Measurements from ENCODE around the gene HECTD2.
"Not testable (repeated sequence)": the region's sequence is repeated elsewhere in the genome, so short reads cannot be mapped to it uniquely, and the experiment has no call there.

HECTD2 gene

DNA sequence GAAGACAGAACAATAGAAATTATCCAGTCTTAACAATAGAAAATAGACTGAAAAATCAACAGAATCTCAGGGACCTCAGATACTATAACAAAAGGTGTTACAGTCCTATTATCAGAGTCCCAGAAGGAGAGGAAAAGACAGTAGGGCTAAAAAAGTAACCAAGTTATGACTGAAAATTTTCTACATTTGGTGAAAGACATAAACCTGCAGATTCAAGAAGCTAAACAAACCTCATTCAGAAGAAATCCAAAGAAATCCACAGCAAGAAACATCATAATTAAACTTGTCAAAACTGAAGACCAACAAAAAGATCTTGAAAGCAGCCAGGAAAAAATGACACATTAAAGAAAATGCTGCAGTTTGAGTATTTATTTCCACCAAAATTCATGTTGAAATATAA is 41.9 kb downstream of the HECTD2 start:
- Histone ChIP-seq H3K27me3 (ENCODE audit: control insufficient read depth, insufficient read depth, low read length) (no peaks in the 10 kb centered on the region), H3K4me3 (ENCODE audit: low read depth, low read length) (no peak overlapping the region), H3K4me1 (ENCODE audit: control insufficient read depth, insufficient read depth, low read length) (no peaks in the 10 kb centered on the region), H3K9me3 (ENCODE audit: control insufficient read depth, insufficient read depth, low read length) (peaks cover 8% of the 10 kb centered on the region), H3K27ac (ENCODE audit: low read depth, low read length) (no peak overlapping the region), H3K36me3 (ENCODE audit: control insufficient read depth, insufficient read depth, low read length) (no peaks in the 10 kb centered on the region), H3K9ac (ENCODE audit: low read depth, low read length) (no peak overlapping the region)

DNA sequence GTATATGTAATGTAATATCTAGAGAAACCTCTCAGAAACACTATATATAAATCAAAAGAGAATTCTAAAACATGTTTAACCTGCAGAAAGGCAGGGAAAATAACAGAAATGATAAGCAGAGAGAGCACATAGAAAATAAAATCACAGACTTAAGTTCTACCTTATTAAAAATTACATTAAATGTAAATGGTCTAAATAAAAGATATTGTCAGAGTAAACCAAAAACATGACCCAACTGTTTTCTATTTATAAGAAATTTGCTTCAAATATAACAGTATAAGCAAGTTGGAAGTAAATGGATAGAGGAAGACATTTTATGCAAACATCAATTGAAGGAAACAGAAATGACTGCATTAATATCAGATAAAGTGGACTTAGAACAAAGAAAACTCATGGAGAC is 43.4 kb downstream of the HECTD2 start:
- Histone ChIP-seq H3K27me3 (ENCODE audit: control insufficient read depth, insufficient read depth, low read length) (no peaks in the 10 kb centered on the region), H3K4me3 (ENCODE audit: low read depth, low read length) (no peak overlapping the region), H3K9me3 (ENCODE audit: control insufficient read depth, insufficient read depth, low read length) (peaks cover 8% of the 10 kb centered on the region), H3K27ac (ENCODE audit: low read depth, low read length) (no peak overlapping the region), H3K4me1 (ENCODE audit: control insufficient read depth, insufficient read depth, low read length) (no peaks in the 10 kb centered on the region), H3K9ac (ENCODE audit: low read depth, low read length) (no peak overlapping the region), H3K36me3 (ENCODE audit: control insufficient read depth, insufficient read depth, low read length) (no peaks in the 10 kb centered on the region)

DNA sequence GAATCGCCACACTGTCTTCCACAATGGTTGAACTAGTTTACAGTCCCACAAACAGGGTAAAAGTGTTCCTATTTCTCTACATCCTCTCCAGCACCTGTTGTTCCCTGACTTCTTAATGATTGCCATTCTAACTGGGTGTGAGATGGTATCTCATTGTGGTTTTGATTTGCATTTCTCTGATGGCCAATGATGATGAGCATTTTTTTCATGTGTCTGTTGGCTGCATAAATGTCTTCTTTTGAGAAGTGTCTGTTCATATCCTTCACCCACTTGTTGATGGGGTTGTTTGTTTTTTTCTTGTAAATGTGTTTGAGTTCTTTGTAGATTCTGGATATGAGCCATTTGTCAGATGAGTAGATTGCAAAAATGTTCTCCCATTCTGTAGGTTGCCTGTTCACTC is 45.0 kb downstream of the HECTD2 start:
- not testable (repeated sequence) for H3K36me3 ChIP-seq (ENCODE audit: control insufficient read depth, insufficient read depth, low read length); H3K27ac ChIP-seq (ENCODE audit: low read depth, low read length); H3K4me3 ChIP-seq (ENCODE audit: low read depth, low read length); H3K4me1 ChIP-seq (ENCODE audit: control insufficient read depth, insufficient read depth, low read length); H3K27me3 ChIP-seq (ENCODE audit: control insufficient read depth, insufficient read depth, low read length); H3K9me3 ChIP-seq (ENCODE audit: control insufficient read depth, insufficient read depth, low read length); H3K9ac ChIP-seq (ENCODE audit: low read depth, low read length)

DNA sequence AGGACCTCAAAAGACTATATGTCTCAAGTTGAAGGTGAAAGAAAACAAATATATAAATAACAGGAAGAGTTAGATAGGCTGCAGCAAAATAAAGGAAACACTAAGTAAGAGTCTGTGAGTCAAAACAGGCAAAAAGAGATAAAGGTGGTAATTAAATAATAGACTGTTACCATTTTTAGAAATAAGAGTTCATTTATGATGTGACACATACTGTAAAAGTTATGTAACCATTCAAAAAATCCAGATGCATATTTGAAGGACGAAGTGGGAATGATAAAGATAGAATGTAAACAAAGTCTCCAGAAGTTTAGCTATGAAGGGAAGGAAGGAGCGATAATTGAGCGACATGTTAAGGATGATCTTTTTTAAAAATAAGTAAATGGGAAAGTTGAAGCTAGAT is 50.5 kb downstream of the HECTD2 start:
- no peak overlapping the region for H3K9ac ChIP-seq (ENCODE audit: low read depth, low read length)
- peaks cover 31% of the 10 kb centered on the region for H3K36me3 ChIP-seq (ENCODE audit: control insufficient read depth, insufficient read depth, low read length)
- no peak overlapping the region for H3K4me3 ChIP-seq (ENCODE audit: low read depth, low read length)
- no peak overlapping the region for H3K27ac ChIP-seq (ENCODE audit: low read depth, low read length)
- H3K27me3 ChIP-seq (ENCODE audit: control insufficient read depth, insufficient read depth, low read length) = no peaks in the 10 kb centered on the region
- H3K9me3 ChIP-seq (ENCODE audit: control insufficient read depth, insufficient read depth, low read length) = no peaks in the 10 kb centered on the region
- no peaks in the 10 kb centered on the region for H3K4me1 ChIP-seq (ENCODE audit: control insufficient read depth, insufficient read depth, low read length)

DNA sequence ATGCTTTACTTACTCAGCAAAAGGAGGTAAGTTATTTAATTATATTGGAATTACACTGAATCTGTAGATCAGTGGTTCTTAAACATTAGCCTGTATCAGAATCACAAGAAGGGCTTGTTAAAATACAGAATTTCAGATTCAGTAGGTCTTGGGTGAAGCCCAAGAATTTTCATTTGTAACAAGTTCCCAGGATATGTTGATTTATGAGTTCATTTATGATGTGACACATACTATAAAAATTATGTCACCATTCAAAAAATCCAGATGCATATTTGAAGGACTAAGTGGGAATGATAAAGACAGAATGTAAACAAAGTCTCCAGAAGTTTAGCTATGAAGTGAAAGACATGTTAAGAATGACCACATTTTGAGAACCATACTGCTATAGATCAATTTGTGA is 52.3 kb downstream of the HECTD2 start:
- Histone ChIP-seq H3K9ac (ENCODE audit: low read depth, low read length) (no peak overlapping the region), H3K9me3 (ENCODE audit: control insufficient read depth, insufficient read depth, low read length) (0 out of 2 replicates have a peak, but pooled peaks cover 3% of the 10 kb centered on the region), H3K4me3 (ENCODE audit: low read depth, low read length) (no peak overlapping the region), H3K4me1 (ENCODE audit: control insufficient read depth, insufficient read depth, low read length) (no peaks in the 10 kb centered on the region), H3K27me3 (ENCODE audit: control insufficient read depth, insufficient read depth, low read length) (no peaks in the 10 kb centered on the region), H3K36me3 (ENCODE audit: control insufficient read depth, insufficient read depth, low read length) (peaks cover 39% of the 10 kb centered on the region), H3K27ac (ENCODE audit: low read depth, low read length) (no peak overlapping the region)

DNA sequence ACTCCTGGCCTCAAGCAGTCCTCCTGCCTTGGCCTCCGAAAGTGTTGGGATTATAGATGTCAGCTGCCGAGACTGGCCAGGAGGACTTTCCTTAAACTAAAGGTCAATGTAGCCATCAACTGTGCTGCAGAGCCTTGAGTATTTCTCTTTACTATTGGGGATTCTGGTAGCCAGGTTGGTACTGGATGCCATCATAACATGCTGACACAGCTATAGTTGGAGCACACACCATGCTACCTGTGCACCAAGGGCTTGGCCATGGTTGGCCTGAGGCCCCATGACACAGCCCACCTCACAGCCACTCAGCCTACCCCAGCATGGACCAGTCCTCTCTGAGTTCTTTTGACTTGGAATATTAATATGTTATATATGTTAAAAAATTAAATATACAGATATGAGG is 54.4 kb downstream of the HECTD2 start:
- H3K9ac ChIP-seq (ENCODE audit: low read depth, low read length) = no peak overlapping the region
- peaks cover 44% of the 10 kb centered on the region for H3K36me3 ChIP-seq (ENCODE audit: control insufficient read depth, insufficient read depth, low read length)
- H3K4me1 ChIP-seq (ENCODE audit: control insufficient read depth, insufficient read depth, low read length) = no peaks in the 10 kb centered on the region
- no peak overlapping the region for H3K4me3 ChIP-seq (ENCODE audit: low read depth, low read length)
- peaks cover 10% of the 10 kb centered on the region; the same call in 1 of the 2 replicates for H3K9me3 ChIP-seq (ENCODE audit: control insufficient read depth, insufficient read depth, low read length)
- H3K27ac ChIP-seq (ENCODE audit: low read depth, low read length) = no peak overlapping the region
- H3K27me3 ChIP-seq (ENCODE audit: control insufficient read depth, insufficient read depth, low read length) = no peaks in the 10 kb centered on the region

DNA sequence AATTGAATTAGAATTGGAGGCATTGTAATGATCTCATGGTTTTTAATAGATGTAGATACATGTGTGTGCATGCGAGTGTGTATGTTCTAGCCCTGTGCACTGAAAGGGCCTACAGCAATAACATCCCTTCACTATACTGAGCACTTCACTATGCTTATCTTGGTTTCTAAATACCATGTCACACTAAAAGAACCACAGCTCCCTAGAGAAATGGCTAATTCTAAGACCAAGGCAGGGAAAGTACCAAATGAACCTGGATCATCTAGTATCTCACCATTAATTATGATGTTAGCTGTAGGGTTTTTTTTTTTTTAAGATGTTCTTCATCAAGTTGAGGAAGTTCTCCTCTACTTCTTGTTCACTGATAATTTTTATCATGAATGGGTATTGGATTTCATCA is 55.1 kb downstream of the HECTD2 start:
- no peaks in the 10 kb centered on the region for H3K4me1 ChIP-seq (ENCODE audit: control insufficient read depth, insufficient read depth, low read length)
- H3K36me3 ChIP-seq (ENCODE audit: control insufficient read depth, insufficient read depth, low read length) = peaks cover 44% of the 10 kb centered on the region
- H3K9ac ChIP-seq (ENCODE audit: low read depth, low read length) = no peak overlapping the region
- peaks cover 10% of the 10 kb centered on the region; the same call in 1 of the 2 replicates for H3K9me3 ChIP-seq (ENCODE audit: control insufficient read depth, insufficient read depth, low read length)
- no peak overlapping the region for H3K4me3 ChIP-seq (ENCODE audit: low read depth, low read length)
- H3K27ac ChIP-seq (ENCODE audit: low read depth, low read length) = no peak overlapping the region
- no peaks in the 10 kb centered on the region for H3K27me3 ChIP-seq (ENCODE audit: control insufficient read depth, insufficient read depth, low read length)

DNA sequence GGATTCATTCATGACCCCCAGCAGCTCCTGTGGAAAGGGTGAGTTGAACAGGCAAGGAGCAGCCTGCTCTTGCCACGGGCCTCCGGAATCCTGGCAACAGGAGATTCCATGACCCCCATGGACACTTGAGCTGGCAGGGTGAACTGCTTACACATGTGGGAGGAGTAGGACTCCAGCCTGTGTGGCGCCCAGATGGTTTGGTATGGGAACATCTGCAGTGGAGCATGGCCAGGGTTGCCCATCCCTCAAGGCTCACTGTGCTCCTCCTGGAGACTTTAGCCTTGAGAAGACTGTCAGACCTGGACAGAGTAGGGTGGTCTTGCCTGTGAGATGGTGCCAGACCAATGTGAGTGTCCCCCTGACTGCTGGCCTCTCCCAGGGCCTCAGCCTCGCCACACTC is 57.0 kb downstream of the HECTD2 start:
- no peak overlapping the region for H3K27ac ChIP-seq (ENCODE audit: low read depth, low read length)
- H3K9ac ChIP-seq (ENCODE audit: low read depth, low read length) = no peak overlapping the region
- H3K4me1 ChIP-seq (ENCODE audit: control insufficient read depth, insufficient read depth, low read length) = no peaks in the 10 kb centered on the region
- no peaks in the 10 kb centered on the region for H3K27me3 ChIP-seq (ENCODE audit: control insufficient read depth, insufficient read depth, low read length)
- peaks cover 10% of the 10 kb centered on the region; the same call in 1 of the 2 replicates for H3K9me3 ChIP-seq (ENCODE audit: control insufficient read depth, insufficient read depth, low read length)
- H3K36me3 ChIP-seq (ENCODE audit: control insufficient read depth, insufficient read depth, low read length) = peaks cover 29% of the 10 kb centered on the region
- no peak overlapping the region for H3K4me3 ChIP-seq (ENCODE audit: low read depth, low read length)

DNA sequence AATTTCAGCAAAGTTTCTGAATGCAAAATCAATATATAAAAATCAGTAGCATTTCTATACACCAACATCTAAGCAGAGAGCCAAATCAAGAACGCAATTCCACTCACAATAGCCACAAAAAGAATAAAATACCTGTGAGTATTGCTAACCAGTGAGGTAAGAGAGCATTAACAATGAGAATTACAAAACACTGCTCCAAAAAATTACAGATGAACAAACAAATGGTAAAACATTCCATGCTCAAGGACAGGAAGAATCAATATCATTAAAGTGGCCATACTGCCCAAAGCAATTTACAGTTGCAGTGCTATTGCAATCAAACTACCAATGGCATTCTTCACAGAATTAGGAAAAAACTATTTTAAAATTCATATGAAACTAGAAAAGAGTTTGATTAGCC is 61.5 kb downstream of the HECTD2 start:
- H3K36me3 ChIP-seq (ENCODE audit: control insufficient read depth, insufficient read depth, low read length) = peaks cover 12% of the 10 kb centered on the region
- no peaks in the 10 kb centered on the region for H3K27me3 ChIP-seq (ENCODE audit: control insufficient read depth, insufficient read depth, low read length)
- H3K9ac ChIP-seq (ENCODE audit: low read depth, low read length) = no peak overlapping the region
- H3K9me3 ChIP-seq (ENCODE audit: control insufficient read depth, insufficient read depth, low read length) = peaks cover 10% of the 10 kb centered on the region; the same call in 1 of the 2 replicates
- no peak overlapping the region for H3K27ac ChIP-seq (ENCODE audit: low read depth, low read length)
- H3K4me3 ChIP-seq (ENCODE audit: low read depth, low read length) = no peak overlapping the region
- no peaks in the 10 kb centered on the region for H3K4me1 ChIP-seq (ENCODE audit: control insufficient read depth, insufficient read depth, low read length)

DNA sequence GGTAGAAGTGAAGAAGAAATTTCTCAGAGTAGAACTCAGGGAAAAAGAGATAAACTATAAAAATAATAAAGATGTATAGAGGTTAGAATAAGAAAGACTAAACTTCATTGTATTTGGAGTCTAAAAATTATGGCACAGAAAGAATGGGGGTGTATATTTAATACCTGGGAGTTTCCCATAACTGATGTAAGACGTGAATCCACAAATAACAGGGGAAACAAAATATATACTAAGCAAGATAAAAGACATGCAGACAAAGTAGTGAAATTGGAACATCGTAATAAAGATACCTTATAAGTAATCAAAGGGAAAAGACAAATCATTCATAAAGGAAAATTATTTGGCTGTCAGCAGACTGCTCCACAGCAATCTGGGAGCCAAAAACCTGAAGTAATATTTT is 62.8 kb downstream of the HECTD2 start:
- no peak overlapping the region for H3K27ac ChIP-seq (ENCODE audit: low read depth, low read length)
- no peak overlapping the region for H3K9ac ChIP-seq (ENCODE audit: low read depth, low read length)
- peaks cover 3% of the 10 kb centered on the region; the same call in 1 of the 2 replicates for H3K9me3 ChIP-seq (ENCODE audit: control insufficient read depth, insufficient read depth, low read length)
- H3K36me3 ChIP-seq (ENCODE audit: control insufficient read depth, insufficient read depth, low read length) = no peaks in the 10 kb centered on the region; the same call in 1 of the 2 replicates
- no peaks in the 10 kb centered on the region for H3K27me3 ChIP-seq (ENCODE audit: control insufficient read depth, insufficient read depth, low read length)
- no peaks in the 10 kb centered on the region for H3K4me1 ChIP-seq (ENCODE audit: control insufficient read depth, insufficient read depth, low read length)
- H3K4me3 ChIP-seq (ENCODE audit: low read depth, low read length) = no peak overlapping the region

DNA sequence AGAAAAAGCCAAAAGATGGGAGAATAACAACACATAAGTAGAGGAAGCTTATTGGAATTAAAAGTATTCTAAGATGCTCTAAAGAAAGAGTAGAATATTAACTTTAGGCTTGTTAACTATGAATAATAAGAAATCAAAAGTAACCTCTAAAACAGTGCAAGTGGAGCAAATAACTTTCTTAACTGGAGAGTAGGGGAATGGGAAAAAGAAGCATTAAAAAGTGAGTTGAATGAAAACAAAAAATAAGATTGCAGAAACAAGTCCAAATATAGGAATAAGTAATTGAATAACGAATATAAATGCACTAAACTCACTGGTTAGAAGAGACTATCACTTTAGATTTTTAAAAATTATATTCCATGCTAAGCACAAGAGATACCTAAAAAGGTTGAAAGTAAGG is 63.9 kb downstream of the HECTD2 start:
- no peak overlapping the region for H3K27ac ChIP-seq (ENCODE audit: low read depth, low read length)
- peaks cover 2% of the 10 kb centered on the region; the same call in 1 of the 2 replicates for H3K9me3 ChIP-seq (ENCODE audit: control insufficient read depth, insufficient read depth, low read length)
- H3K4me1 ChIP-seq (ENCODE audit: control insufficient read depth, insufficient read depth, low read length) = no peaks in the 10 kb centered on the region
- no peaks in the 10 kb centered on the region for H3K27me3 ChIP-seq (ENCODE audit: control insufficient read depth, insufficient read depth, low read length)
- no peak overlapping the region for H3K9ac ChIP-seq (ENCODE audit: low read depth, low read length)
- H3K36me3 ChIP-seq (ENCODE audit: control insufficient read depth, insufficient read depth, low read length) = no peaks in the 10 kb centered on the region
- H3K4me3 ChIP-seq (ENCODE audit: low read depth, low read length) = no peak overlapping the region

DNA sequence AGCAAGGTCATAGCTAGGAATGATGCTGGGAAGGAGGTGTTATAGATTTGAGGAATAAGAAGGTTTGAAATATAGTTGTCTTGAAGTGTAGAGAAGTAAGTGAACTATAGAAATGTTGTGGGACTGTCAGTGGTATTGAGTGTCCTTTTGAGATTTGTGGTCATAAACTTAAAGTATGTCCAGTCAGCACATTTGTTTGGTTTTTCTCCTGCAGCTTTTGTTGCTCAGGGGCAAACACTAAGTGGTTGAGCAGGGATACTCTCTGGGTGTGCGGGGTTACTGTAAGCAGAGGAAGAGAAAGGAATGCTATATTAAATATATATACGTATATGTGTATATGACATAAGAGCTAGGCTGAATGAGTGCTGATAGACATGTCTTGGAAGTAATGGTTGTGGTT is 67.1 kb downstream of the HECTD2 start:
- Histone ChIP-seq H3K9me3 (ENCODE audit: control insufficient read depth, insufficient read depth, low read length) (no peaks in the 10 kb centered on the region), H3K36me3 (ENCODE audit: control insufficient read depth, insufficient read depth, low read length) (no peaks in the 10 kb centered on the region), H3K9ac (ENCODE audit: low read depth, low read length) (no peak overlapping the region), H3K4me1 (ENCODE audit: control insufficient read depth, insufficient read depth, low read length) (no peaks in the 10 kb centered on the region), H3K27me3 (ENCODE audit: control insufficient read depth, insufficient read depth, low read length) (no peaks in the 10 kb centered on the region), H3K4me3 (ENCODE audit: low read depth, low read length) (no peak overlapping the region), H3K27ac (ENCODE audit: low read depth, low read length) (no peak overlapping the region)

All from HUES48 (cell line).